ENCODE measurements around the gene CCNF.
A peak's percentile ranks its signal among the peaks of the same experiment; 100 is the strongest.

CCNF gene

GRCh38 chr16:2485811-2486507 is 56.7 kb downstream of the CCNF start:
- DNase-seq (ENCODE audit: low read depth in 2 of 2) = no peak

DNA sequence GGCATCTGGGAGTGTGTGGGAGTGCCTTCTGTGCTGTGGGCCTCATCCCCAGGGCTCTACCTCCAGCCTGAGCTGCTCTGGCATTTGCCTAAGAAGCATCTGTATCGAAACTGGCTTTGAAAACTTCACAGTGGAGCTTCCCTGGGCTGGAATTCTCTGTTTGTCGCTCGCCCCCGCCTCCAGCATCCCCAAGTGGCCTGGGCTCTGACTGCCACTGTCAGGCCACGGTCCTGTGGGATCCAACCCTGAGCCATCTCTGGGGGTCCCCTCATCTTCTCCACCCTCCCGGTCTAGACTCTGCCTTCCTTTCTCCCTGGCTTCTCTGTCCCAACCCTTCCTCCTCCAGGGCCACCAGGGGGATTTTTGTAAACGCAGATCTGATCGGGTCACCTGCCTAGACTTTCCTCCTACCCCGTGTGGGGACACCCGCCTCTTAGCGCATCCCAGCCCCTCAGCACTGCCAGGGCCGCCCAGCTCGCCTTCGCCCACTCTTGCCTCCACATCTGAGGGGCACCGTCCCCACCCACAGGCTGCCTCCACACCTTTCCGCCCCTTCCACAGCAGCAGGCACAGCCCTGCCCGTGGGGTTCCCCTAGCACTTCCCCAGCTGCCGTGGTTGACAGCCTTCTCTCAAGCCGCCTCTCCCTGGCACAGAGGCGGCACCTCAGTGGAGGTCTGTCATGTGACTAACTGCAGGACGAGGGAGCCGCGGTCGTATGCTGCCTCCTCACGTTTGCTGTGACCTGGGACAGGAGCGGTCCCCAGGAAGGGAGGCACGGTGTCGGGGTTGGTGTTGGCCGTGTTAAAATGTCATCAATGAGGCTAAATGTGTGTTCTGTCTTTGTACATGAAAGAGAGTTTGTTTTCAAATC is 57.6 kb downstream of the CCNF start:
- DNase-seq (ENCODE audit: low read depth in 2 of 2) = peak; percentile 43 to 53

GRCh38 chr16:2487517-2487842 is 58.2 kb downstream of the CCNF start:
- DNase-seq (ENCODE audit: low read depth in 2 of 2) = no peak

- no peak for DNase-seq (ENCODE audit: low read depth in 2 of 2)
These were observed 58.8 kb downstream of the CCNF start for GRCh38 chr16:2487903-2488531.

GRCh38 chr16:2489581-2489980 is 60.3 kb downstream of the CCNF start:
- no peak for DNase-seq (ENCODE audit: low read depth in 2 of 2)

DNA sequence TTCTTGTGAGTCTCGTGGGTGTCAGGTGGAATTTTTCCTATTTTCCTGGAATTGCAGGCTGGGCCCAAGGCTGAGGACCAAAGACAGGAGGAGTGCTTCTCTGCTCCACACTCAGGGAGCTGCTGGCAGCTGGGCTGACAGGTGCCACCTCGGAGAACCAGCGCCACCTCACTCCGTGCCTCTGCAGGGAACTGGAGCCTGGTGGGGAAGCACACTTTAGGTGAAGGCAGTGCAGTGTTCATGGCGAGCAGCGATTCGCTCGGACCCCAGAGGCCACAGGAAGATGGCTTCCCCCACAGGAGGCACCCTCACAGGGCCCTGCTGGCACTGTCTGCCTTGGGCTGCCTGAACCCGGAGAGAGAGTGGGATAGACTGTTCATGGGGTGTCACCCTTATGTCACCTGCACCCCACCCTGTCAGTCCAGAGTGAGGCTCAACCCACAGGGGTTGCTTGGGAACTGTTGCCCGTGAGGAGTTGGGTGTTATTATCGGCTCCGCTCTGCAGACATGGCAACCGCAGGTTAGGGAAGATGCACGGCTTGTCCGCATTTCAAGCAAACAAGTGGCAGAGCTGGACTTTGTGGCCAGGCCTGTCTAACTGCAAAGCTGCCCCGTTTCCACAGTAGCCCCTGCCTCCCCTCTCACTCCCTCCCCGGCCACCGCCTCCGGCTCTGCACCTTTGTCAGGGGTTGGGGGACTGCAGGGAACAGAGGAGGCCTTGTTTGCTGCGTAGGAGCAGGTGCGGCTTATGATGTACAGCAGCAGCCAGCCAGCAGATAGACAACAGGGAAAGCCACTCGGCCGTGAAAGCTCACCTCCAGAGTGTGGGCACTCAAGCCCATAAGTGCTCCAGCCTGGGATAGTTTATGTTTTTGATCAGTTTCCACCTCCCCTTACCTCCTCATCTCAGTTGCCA is 61.2 kb downstream of the CCNF start:
- no peak for DNase-seq (ENCODE audit: low read depth in 2 of 2)

DNA sequence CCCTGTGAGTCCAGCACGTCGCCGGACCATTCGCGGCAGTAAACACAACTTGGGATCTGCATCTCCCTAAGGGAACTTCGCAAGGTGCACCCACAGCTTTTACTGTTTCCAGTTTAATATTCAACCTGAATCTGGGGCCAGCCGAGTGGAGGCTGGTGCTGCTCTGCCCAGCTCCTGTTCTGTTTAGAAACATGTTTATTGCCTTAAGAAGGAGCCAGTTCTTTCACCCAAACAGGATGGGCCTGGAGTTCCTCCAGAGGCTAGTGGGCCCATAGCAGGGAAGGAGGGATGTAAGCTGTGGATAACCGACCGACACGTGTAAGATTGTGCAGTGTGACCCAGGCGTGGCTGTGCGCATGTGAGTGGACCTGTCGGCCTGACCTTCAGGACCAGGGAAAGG is 63.0 kb downstream of the CCNF start:
- DNase-seq (ENCODE audit: low read depth in 2 of 2) = no peak

DNA sequence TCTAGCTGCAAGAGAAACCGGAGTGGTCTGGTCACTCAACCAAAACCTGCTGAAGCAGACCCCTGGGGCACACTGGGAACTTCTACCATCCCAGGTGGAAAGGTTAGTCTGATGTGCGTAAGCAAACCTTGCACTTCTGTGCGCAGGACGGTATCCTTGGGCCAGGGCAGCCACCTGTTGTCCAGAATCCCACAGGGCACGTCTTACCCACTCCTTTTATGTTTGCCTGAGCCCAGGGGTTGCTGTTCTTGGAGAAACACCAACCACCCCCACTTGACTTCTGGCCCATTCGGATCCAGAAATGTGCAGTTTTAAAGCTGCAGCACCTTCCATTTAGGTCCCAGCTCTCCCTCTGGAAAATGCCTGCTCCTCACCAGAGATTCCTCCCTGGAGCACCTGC is 64.4 kb downstream of the CCNF start:
- no peak for DNase-seq (ENCODE audit: low read depth in 2 of 2)

DNA sequence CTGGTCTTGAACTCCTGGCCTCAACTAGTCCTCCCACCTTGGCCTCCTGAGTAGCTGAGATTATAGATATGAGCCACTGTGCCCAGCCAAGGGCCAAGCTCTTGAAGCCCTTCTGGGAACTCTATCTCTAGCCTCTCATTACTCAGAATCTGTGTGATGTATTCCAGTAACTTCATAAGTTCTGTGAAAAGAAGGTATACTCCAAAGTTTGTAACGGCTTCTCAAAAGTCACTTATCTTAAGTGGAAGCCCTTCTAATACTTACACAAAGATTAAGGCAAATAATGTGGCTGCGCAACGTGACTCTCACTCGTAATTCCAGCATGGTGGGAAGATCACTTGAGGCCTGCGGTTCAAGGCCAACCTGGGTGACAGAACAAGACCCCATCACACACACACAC is 65.4 kb downstream of the CCNF start:
- no peak for DNase-seq (ENCODE audit: low read depth in 2 of 2)

GRCh38 chr16:2495041-2495440 is 65.8 kb downstream of the CCNF start:
- no peak for DNase-seq (ENCODE audit: low read depth in 2 of 2)

DNA sequence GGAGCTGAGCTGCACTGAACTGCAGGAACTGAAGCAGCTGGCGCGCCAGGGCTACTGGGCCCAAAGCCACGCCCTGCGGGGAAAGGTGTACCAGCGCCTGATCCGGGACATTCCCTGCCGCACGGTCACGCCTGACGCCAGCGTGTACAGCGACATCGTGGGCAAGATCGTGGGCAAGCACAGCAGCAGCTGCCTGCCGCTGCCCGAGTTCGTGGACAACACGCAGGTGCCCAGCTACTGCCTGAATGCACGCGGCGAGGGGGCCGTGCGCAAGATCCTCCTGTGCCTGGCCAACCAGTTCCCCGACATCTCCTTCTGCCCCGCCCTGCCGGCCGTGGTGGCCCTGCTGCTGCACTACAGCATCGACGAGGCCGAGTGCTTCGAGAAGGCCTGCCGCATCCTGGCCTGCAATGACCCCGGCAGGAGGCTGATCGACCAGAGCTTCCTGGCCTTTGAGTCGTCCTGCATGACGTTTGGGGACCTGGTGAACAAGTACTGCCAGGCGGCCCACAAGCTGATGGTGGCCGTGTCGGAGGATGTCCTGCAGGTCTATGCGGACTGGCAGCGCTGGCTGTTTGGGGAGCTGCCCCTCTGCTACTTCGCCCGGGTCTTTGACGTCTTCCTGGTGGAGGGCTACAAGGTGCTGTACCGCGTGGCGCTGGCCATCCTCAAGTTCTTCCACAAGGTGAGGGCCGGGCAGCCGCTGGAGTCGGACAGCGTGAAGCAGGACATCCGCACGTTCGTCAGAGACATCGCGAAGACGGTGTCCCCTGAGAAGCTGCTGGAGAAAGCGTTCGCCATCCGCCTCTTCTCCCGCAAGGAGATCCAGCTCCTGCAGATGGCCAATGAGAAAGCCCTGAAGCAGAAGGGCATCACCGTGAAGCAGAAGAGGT is 67.2 kb downstream of the CCNF start:
- DNase-seq (ENCODE audit: low read depth in 2 of 2) = no peak

DNA sequence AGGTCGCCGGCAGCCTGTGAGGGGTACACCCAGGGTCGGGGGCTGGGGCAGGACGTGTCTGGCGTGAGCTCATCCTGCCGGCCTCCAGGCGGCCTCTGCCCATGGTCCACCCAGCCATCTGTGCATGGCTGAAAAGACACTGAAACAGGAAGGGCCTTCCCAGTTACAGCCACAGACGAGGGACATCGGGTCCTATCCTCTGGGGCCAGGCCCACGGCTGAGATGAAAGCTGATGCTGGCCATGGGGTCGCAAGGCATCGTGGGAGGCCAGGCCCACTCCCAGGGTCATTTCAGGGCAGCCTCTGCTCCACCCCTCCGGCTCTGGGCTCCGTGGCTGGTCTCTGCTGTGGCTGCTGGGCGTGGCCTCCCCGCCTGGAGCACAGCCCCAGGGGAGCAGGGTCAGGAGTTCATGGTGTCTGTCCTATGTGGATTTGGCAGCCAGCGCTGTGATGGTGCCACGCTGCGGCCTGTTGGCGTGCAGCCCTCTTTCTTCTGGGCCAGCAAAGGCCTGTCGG is 67.9 kb downstream of the CCNF start:
- no peak for DNase-seq (ENCODE audit: low read depth in 2 of 2)

GRCh38 chr16:2497695-2498484 is 68.6 kb downstream of the CCNF start:
- no peak for DNase-seq (ENCODE audit: low read depth in 2 of 2)

DNA sequence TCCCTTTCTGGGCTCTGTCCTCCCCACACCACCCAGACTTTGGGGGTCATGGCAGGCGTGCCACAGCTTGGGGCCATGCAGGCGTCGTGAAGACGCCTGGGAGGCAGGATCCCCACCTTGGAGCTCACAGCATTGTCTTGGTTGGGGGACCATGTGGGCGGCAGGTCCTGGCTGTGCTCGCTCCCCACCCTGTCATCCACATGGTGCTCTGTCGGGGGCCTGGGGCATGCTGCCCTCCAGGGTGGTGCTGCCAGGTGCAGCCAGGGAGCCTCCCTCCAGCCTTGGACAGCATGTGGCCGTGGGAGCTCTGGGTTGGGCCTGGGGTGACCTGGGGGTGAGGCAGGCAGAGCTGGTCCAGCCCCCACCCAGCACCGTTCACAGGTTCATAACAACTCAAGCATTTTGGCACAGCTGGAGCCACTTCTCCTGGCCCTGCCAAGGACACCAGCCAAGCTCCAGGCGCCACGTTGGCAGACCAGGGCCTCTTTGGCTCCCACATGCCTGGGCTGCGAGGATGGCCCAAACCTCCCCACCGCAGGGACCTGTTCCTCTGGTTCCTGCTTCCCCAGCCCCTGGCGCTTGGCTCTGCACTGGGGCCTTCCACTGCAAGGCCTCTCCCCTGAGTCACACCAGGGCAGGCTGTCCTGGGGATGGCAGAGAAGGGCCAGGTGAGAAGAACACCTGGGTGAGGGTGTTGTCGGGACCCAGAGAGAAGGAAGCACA is 69.4 kb downstream of the CCNF start:
- no peak for DNase-seq (ENCODE audit: low read depth in 2 of 2)

GRCh38 chr16:2499454-2499853 is 70.2 kb downstream of the CCNF start:
- no peak for DNase-seq (ENCODE audit: low read depth in 2 of 2)

- no peak for DNase-seq (ENCODE audit: low read depth in 2 of 2)
These were observed 70.7 kb downstream of the CCNF start for GRCh38 chr16:2499890-2500429.

- DNase-seq (ENCODE audit: low read depth in 2 of 2) = no peak
These were observed 71.2 kb downstream of the CCNF start for GRCh38 chr16:2500430-2500917.

DNA sequence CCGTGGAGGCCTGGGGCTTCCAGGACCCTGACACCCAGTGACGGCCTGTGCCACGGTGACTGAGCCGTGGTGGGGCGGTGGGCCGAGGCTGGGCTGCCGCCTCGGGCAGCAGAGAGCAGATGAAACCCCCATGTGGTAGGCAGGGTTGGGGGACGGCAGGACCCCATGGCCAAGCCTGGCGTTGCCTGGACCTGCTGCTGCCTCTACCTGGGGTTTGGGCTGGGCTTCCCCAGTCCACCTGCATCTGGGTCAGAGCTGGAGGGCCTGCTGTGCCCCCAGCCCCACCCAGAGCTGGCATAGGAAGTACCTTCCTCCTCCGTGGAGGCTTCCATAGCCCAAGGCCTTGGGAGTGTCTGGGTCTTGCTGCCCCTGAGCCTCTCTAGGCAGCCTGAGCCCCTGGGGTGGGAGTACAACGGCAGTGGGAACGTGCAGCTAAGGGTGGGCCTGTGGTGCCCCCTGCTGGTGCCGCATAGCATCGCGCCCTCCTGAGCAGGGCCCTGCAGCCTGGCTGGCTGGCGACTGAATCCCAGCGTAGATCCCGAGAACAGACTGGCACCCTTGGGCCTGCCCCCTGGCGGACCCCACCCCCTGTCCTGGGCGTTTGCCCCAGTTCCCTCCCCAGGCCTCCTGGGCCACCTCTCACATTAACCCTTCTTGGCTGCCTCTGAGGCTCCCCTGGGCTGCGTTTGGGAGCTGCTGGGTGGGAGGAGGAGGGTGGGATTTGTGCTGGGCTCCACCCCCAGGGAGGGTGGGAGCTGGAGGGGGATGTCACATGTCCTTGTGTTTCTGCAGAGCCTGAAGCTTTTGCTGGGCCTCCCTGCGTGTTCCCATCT is 71.9 kb downstream of the CCNF start:
- peak; percentile 69 to 70 for DNase-seq (ENCODE audit: low read depth in 2 of 2)

Measured in activated CD4-positive, alpha-beta T cell treated with anti-CD3 and anti-CD28 coated beads for 24 hours (primary cell).